Activated T-helper 2 cell treated with anti-CD3 and anti-CD28 coated beads, Interferon-gamma antibody, Interleukin-2, Interleukin-4, amounts not matched to agents 10 μg/mL and 5 μg/mL and 100 μg/mL, durations not matched to agents 14 hours and 24 hours and 36 hours (primary cell): ENCODE data around the gene ORC3. TPM values are rescaled to one million over a fixed set of nuclear protein-coding genes. Genes with fewer than 3 reads are reported as not detected.

Source experiments
- DNase-seq: peaks from one replicate; pipeline ENCODE4 v3.0.0; 2021; ENCODE audit warnings: low spot score
- H3K27ac Mint-ChIP-seq: one replicate; pipeline ENCODE4 v1.8.0; 2021; ENCODE audit warnings: mixed read lengths
- H3K27me3 Mint-ChIP-seq: one replicate; pipeline ENCODE4 v1.8.0; 2021; ENCODE audit warnings: low read depth, mixed read lengths
- H3K36me3 Mint-ChIP-seq: one replicate; pipeline ENCODE4 v1.8.0; 2021; ENCODE audit warnings: low read depth, mixed read lengths
- H3K4me1 Mint-ChIP-seq: one replicate; pipeline ENCODE4 v1.8.0; 2021; ENCODE audit warnings: low read depth, mixed read lengths
- H3K4me3 Mint-ChIP-seq: one replicate; pipeline ENCODE4 v1.8.0; 2021; ENCODE audit warnings: low read depth, mild to moderate bottlenecking, moderate library complexity, mixed read lengths
- H3K9me3 Mint-ChIP-seq: one replicate; pipeline ENCODE4 v1.8.0; 2021; ENCODE audit warnings: mixed read lengths
- intact Hi-C: fragments of 100-400 bp; cut with micrococcal nuclease; formaldehyde crosslinking; loops from one replicate; pipeline ENCODE4 v1.15.1; 2023
- total RNA-seq: library from RNA; stranded (reverse); gene quantifications from 2 replicates; pipeline ENCODE4 v1.2.3, GENCODE V29; 2022

ORC3 gene
- total RNA-seq, 1 donor from 2014 or later = 31.9 TPM

DNA sequence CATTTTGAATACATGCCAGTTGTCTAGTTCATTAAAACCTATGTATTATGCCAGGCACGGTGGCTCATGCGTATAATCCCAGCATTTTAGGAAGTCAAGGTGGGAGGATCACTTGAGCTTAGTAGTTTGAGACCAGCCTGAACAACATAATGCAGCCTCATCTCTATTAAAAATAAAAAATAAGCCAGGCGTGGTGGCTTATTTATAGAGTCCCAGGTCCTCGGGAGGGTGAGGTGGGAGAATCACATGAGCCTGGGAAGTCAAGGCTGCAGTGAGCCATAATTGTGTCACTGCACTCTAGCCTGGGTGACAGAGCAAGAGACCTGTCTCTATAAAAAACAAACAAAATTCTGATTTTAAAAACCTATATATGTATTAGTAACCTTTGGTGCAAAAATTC, 27.5 kb downstream of the ORC3 start:
- Mint-ChIP-seq H3K4me3 (no peak overlapping the region), H3K36me3 (peaks cover 38% of the 10 kb centered on the region), H3K27me3 (no peaks in the 10 kb centered on the region), H3K27ac (no peak overlapping the region), H3K4me1 (no peaks in the 10 kb centered on the region), H3K9me3 (peaks cover 3% of the 10 kb centered on the region)
- DNase-seq = no peak
- intact Hi-C loops = no loop called here

DNA sequence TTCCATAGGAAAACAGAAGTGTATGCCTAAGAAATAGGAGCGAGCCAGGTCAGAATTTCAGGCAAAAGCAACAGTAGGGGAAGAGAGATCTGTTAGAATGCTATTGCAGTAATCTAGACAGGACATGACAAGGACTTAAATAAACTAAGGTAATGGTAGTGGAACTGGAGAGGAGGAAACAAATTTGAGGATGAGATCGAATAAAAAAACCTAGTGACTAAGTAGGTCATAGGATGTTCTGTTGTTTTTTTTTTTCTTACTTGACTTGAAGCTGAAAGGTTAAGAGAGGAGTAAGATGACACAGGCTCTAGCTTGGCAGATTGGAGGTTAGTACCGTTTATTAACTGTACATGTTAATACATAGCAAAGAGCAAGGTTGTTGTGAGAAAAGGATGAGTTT, 28.6 kb downstream of the ORC3 start:
- H3K27ac Mint-ChIP-seq = no peak overlapping the region
- H3K27me3 Mint-ChIP-seq = no peaks in the 10 kb centered on the region
- intact Hi-C loops = no loop called here
- peaks cover 38% of the 10 kb centered on the region for H3K36me3 Mint-ChIP-seq
- peaks cover 3% of the 10 kb centered on the region for H3K4me1 Mint-ChIP-seq
- H3K4me3 Mint-ChIP-seq = no peak overlapping the region
- H3K9me3 Mint-ChIP-seq = no peaks in the 10 kb centered on the region
- DNase-seq = no peak

DNA sequence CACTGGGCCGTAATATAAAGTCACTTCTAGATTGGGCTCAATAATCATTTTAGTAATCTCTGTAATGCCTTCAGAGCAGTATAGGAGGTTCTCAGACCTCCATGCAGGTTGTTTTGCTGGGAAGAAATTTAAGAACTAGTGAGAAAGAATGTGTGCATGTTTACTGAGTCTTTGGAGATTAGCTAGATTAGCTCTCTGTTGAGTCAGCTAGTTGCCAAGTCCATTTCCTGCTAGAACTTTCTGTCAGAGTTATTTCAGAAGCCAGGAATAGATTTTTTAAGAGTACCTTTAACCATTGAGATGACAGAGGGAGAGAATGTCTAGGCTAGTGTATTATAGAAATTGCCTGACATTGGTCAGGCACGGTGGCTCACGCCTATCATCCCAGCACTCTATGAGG, 33.3 kb downstream of the ORC3 start:
- H3K9me3 Mint-ChIP-seq = no peaks in the 10 kb centered on the region
- H3K27me3 Mint-ChIP-seq = no peaks in the 10 kb centered on the region
- H3K36me3 Mint-ChIP-seq = peaks cover 47% of the 10 kb centered on the region

DNA sequence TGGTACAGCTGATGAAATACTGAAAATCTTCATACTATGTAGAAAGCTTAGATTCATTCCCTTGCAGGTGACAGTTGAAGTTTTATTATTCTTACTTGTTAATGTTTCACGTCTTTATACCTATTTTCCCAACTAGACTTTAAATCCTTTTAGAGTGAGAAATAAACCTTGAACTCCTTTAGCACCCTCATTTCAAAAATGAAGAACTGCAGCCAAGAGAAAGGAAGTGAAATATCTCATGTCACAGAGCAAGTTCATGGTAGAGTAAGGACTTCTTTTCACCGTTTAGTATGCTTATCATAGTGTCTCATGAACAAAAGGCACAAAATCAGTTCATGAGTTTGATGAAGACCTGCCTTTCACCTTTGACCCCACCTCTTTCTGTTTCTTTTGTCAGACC, 38.5 kb downstream of the ORC3 start:
- intact Hi-C loops = no loop called here
- Mint-ChIP-seq H3K9me3 (no peaks in the 10 kb centered on the region), H3K36me3 (peaks cover 51% of the 10 kb centered on the region), H3K27me3 (no peaks in the 10 kb centered on the region), H3K4me3 (no peak overlapping the region), H3K27ac (no peak overlapping the region), H3K4me1 (peaks cover 4% of the 10 kb centered on the region)
- DNase-seq = no peak

More for the DNA sequence above, 33.3 kb downstream of the ORC3 start:
- Mint-ChIP-seq H3K4me3 (no peak overlapping the region), H3K4me1 (peaks cover 3% of the 10 kb centered on the region), H3K27ac (peak overlapping the region; percentile 18)
- DNase-seq = no peak
- intact Hi-C loops = no loop called here

DNA sequence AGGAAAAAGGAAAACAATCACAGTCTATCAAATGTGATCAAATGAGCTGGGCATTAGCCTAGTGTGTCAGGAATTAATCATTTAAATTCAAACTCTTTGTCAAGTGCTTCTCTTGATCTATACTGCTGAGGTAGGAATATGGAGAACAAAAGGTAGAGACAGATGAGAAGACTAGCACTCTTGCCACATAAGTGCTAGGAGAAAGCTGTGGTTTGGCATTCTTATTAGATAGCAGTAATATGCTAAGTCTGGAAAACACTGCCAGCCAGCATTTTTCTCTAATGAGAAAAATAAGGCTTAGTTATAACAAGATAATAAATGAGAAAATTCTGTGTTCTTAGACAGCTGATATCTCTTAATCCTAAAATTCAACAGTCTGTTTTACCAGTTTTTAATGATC, 38.9 kb downstream of the ORC3 start:
- peaks cover 4% of the 10 kb centered on the region for H3K4me1 Mint-ChIP-seq
- no peak overlapping the region for H3K4me3 Mint-ChIP-seq
- no peaks in the 10 kb centered on the region for H3K27me3 Mint-ChIP-seq
- DNase-seq = no peak
- peaks cover 48% of the 10 kb centered on the region for H3K36me3 Mint-ChIP-seq
- intact Hi-C loops = no loop called here
- no peak overlapping the region for H3K27ac Mint-ChIP-seq
- H3K9me3 Mint-ChIP-seq = no peaks in the 10 kb centered on the region

DNA sequence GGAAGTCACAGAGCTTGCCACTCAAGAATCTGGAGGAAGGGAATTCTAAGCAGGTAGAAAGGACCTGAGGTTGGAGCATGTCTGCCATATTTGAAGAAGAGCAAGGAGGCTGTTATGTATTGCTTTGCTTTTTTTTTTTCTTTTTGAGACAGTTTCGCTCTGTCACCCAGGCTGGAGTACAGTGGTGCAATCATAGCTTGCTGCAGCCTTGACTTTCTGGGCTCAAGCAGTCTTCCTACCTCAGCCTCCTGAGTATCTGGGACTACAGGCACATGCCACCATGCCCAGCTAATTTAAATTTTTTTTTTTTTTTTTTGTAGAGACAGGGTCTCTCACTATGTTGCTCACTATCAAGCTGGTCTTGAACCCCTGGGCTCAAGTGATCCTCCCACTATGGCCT, 40.8 kb downstream of the ORC3 start:
- peaks cover 41% of the 10 kb centered on the region for H3K36me3 Mint-ChIP-seq
- no peak overlapping the region for H3K4me3 Mint-ChIP-seq
- H3K27ac Mint-ChIP-seq = no peak overlapping the region
- no peaks in the 10 kb centered on the region for H3K9me3 Mint-ChIP-seq
- intact Hi-C loops = no loop called here
- H3K4me1 Mint-ChIP-seq = peaks cover 4% of the 10 kb centered on the region
- no peak for DNase-seq
- H3K27me3 Mint-ChIP-seq = no peaks in the 10 kb centered on the region

DNA sequence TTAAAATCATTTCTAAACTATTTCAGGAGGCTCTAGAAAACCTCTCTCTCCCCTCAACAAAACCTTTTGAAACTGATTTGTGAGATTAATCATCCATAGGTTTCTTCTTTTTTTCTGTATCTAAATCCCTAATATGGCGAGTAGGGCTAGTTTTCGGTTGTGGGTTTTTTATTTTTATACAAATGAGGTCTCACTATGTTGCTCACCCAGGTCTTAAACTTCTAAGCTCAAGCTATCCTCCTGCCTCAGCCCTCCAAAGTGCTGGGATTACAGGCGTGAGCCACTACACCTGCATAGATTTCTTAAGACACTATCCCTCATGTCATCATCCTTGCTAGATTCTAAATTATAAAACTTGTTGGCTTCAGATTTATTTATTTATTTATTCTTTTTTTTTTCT, 43.9 kb downstream of the ORC3 start:
- no peak for DNase-seq
- Mint-ChIP-seq H3K27ac (no peak overlapping the region), H3K27me3 (no peaks in the 10 kb centered on the region), H3K4me1 (peaks cover 4% of the 10 kb centered on the region), H3K9me3 (no peaks in the 10 kb centered on the region), H3K36me3 (peaks cover 42% of the 10 kb centered on the region), H3K4me3 (no peak overlapping the region)
- intact Hi-C loops = no loop called here

DNA sequence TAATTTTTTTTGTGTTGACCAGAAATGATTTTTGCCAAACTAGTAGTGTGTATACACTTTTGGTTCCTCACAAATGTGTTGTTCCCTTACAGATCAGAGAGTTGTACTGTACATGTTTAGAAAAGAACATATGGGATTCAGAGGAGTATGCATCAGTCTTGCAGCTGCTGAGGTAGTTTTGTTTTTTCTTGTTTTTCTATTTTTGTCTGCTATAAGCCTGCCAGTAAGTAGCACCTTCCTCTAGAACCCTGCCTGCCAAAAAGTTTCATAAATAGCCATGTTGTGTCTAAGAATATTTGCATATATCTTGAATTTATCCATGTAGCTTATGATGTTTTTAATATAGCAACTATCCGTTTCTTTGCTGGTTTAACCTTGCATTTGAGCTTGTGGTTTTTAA, 46.4 kb downstream of the ORC3 start:
- peaks cover 8% of the 10 kb centered on the region for H3K4me1 Mint-ChIP-seq
- no peak for DNase-seq
- H3K27me3 Mint-ChIP-seq = no peaks in the 10 kb centered on the region
- intact Hi-C loops = no loop called here
- no peak overlapping the region for H3K4me3 Mint-ChIP-seq
- H3K36me3 Mint-ChIP-seq = peaks cover 47% of the 10 kb centered on the region
- no peak overlapping the region for H3K27ac Mint-ChIP-seq
- no peaks in the 10 kb centered on the region for H3K9me3 Mint-ChIP-seq

DNA sequence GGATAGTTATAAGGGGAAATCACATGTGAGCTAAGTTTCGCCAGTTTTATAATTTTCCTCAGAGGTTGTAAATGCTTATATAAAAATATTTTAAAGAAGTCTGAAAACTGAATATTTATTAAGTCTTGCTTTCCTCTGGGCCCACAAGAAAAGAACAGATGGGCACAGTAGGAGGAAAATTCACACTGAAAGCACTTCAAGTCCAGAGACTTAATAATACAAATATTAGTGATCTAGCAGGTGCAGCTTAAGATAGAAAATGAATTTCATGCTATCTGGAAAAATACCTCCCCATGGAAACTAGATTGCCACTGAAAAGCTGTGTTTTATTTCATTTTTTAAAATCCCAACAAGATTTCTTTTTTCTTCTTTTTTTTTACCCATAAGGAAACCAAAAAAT, 47.2 kb downstream of the ORC3 start:
- Mint-ChIP-seq H3K36me3 (peaks cover 47% of the 10 kb centered on the region), H3K4me1 (peaks cover 9% of the 10 kb centered on the region), H3K9me3 (no peaks in the 10 kb centered on the region), H3K4me3 (no peak overlapping the region), H3K27me3 (no peaks in the 10 kb centered on the region), H3K27ac (no peak overlapping the region)
- intact Hi-C loops = no loop called here
- no peak for DNase-seq

DNA sequence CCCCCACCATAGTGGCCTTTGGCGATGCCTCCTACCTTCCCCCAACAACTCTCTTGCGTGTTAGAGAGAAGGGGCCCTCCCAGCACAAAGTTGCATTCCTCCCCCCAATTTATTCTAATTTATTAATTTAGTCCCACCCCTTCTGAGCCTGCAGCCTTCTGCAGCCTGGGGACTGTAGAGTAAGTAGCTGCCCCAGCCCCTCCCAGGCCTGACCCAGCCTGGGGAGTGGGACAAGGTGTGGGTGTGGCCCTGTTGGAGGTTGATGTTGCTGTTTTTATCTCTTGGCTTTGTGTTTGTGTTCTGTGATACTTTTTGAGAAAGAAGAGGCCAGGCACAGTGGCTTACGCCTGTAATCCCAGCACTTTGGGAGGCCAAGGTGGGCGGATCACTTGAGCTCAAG, 49.4 kb downstream of the ORC3 start:
- H3K36me3 Mint-ChIP-seq = peaks cover 39% of the 10 kb centered on the region
- intact Hi-C loops = no loop called here
- no peak overlapping the region for H3K27ac Mint-ChIP-seq
- peaks cover 5% of the 10 kb centered on the region for H3K4me1 Mint-ChIP-seq
- no peaks in the 10 kb centered on the region for H3K9me3 Mint-ChIP-seq
- DNase-seq = no peak
- no peaks in the 10 kb centered on the region for H3K27me3 Mint-ChIP-seq
- no peak overlapping the region for H3K4me3 Mint-ChIP-seq

DNA sequence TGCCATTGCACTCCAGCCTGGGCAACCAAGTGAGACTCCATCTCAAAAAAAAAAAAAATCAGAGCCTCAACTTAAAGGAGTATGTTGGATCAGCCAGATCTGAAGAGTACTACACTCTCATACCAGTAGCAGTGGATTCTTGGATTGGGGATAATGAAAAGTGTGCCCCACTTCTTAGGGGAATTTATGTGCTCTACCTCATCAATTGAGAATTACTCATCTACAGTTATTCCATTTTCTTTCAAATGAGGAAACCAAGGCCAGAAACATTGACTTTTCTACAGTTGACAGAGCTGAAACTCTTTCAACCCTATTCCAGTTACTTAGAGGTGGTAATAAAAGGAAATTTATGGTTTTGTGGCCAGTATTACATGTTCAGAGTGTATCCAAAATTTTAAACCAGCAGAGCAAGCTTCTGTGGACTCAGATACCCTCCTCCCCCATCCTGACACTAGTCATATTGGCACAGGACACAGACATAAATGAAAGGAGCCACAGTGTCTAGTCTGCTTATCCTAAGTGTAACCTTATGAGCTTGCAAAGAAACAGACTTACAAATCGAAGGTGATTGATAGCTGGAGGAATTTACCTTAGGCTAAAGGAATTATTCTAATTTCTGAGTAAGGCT, 51.2 kb downstream of the ORC3 start:
- Mint-ChIP-seq H3K4me1 (peaks cover 11% of the 10 kb centered on the region), H3K4me3 (no peak overlapping the region), H3K36me3 (peaks cover 29% of the 10 kb centered on the region), H3K27ac (no peak overlapping the region), H3K9me3 (no peaks in the 10 kb centered on the region), H3K27me3 (no peaks in the 10 kb centered on the region)
- intact Hi-C loops = no loop called here
- no peak for DNase-seq

DNA sequence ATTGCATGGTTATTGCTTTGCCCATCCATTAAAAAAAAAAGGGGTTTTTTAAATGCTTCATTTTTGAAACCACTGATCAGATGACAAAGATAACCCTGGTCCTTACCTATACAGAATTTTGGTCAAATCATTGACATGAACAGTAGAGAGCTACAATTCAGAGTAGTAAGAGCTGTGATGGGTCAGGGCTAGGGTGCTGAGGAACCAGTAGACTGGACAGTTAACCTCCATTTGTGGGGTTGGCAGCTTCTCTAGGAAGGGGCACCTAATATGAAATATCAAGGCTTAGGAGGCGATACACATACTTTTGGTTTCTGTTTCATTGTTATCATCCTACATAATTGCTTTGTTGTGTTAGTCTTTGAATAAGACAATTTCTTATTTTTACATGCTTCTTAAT, 55.1 kb downstream of the ORC3 start:
- peaks cover 13% of the 10 kb centered on the region for H3K4me1 Mint-ChIP-seq
- H3K36me3 Mint-ChIP-seq = peaks cover 6% of the 10 kb centered on the region
- peak overlapping the region; percentile 79 for H3K27ac Mint-ChIP-seq
- H3K27me3 Mint-ChIP-seq = no peaks in the 10 kb centered on the region
- H3K4me3 Mint-ChIP-seq = peak overlapping the region; percentile 65
- intact Hi-C loops = loop anchor here (1.0 kb wide), 1 partner anchor 33 kb away; no protein-coding TSS in a partner anchor
- DNase-seq = no peak
- no peaks in the 10 kb centered on the region for H3K9me3 Mint-ChIP-seq

DNA sequence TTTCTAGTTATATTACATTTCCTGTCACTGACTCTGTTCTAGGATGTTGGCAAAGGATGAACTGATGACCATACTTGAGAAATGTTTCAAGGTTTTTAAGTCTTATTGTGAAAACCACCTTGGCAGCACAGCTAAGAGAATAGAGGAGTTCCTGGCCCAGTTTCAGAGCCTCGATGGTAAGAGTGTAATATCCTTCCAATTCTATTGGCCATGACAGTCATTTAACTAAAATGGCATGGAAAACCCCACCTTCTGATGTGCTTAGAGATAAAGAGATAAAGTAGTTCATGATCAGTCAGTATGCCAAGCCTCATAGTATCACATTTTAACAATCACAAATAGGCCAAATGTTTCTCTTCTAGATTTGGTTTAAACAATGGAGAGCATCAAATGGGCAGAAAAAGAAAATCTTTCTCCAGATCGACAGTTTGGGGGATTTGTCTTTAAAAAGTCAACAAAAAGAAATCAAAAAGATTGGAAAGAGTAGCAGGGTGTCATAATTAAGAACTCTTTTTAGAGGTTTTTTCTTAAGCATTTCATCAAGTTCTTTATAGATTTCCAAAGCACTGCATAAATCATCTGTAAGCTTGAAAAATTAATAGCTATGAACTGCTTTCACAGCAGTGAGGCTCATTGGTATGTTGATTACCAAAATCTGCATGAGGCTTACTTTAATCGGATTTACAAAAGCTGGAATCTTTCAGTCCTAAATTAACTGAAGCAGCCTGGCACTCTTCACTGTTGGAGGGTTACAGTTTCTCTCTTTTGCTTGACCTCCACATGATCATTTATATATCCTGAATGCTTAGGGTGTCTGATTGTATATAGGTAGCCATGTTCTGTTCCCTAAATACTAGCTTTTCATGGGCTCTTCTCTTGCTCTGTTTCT, 63.4 kb downstream of the ORC3 start:
- H3K4me3 Mint-ChIP-seq = no peak overlapping the region
- no peaks in the 10 kb centered on the region for H3K27me3 Mint-ChIP-seq
- H3K4me1 Mint-ChIP-seq = peaks cover 34% of the 10 kb centered on the region
- H3K9me3 Mint-ChIP-seq = no peaks in the 10 kb centered on the region
- peaks cover 50% of the 10 kb centered on the region for H3K36me3 Mint-ChIP-seq
- no peak for DNase-seq
- H3K27ac Mint-ChIP-seq = peak overlapping the region; percentile 66
- intact Hi-C loops = loop anchor here (5.0 kb wide), 1 partner anchor 61 kb away; the partner anchor contains the start of gene ORC3
